Karpas-422 (cell line): ENCODE results near the gene ADAM10. TPM values are rescaled to one million over a fixed set of nuclear protein-coding genes. Genes with fewer than 3 reads are reported as not detected.

Experiments
- DNase-seq: peaks from one replicate; pipeline ENCODE4 v3.0.0-alpha.2; 2015
- H2AFZ ChIP-seq: fragments of 200-600 bp; sonication (generic); 2 replicates; pipeline ENCODE4 v1.6.1; 2014; ENCODE audit warnings: antibody characterized with exemption, low read length, mixed read lengths
- H3K27ac ChIP-seq: fragments of 200-600 bp; sonication (generic); 2 replicates; pipeline ENCODE4 v1.5.1; 2014; ENCODE audit warnings: mild to moderate bottlenecking, low read length, moderate library complexity
- H3K27me3 ChIP-seq: fragments of 200-600 bp; sonication (generic); 2 replicates; pipeline ENCODE4 v1.6.1; 2014; ENCODE audit warnings: low read length, mixed read lengths
- H3K36me3 ChIP-seq: fragments of 200-600 bp; sonication (generic); 2 replicates; pipeline ENCODE4 v1.6.1; 2014; ENCODE audit warnings: low read length, mixed read lengths; ENCODE audit not compliant: insufficient read depth
- H3K4me1 ChIP-seq: fragments of 200-600 bp; sonication (generic); 2 replicates; pipeline ENCODE4 v1.6.1; 2014; ENCODE audit warnings: mild to moderate bottlenecking, low read length, mixed read lengths
- H3K4me2 ChIP-seq: fragments of 200-600 bp; sonication (generic); 2 replicates; pipeline ENCODE4 v1.6.1; 2014; ENCODE audit warnings: low read length, low read depth, mild to moderate bottlenecking; ENCODE audit not compliant: poor library complexity, severe bottlenecking
- H3K4me3 ChIP-seq: fragments of 200-600 bp; sonication (generic); 2 replicates; pipeline ENCODE4 v1.5.1; 2014; ENCODE audit warnings: mild to moderate bottlenecking, antibody characterized with exemption, low read length, mixed read lengths
- H3K79me2 ChIP-seq: fragments of 200-600 bp; sonication (generic); 2 replicates; pipeline ENCODE4 v1.6.1; 2014; ENCODE audit warnings: mild to moderate bottlenecking, low read length, mixed read lengths
- H3K9ac ChIP-seq: fragments of 200-600 bp; sonication (generic); 2 replicates; pipeline ENCODE4 v1.6.0; 2014; ENCODE audit warnings: low read length
- H3K9me2 ChIP-seq: fragments of 200-600 bp; sonication (generic), shearing (Covaris generic); replicated peaks from 2 replicates; pipeline ENCODE4 v1.6.0; 2014; ENCODE audit warnings: mild to moderate bottlenecking, low read length, moderate library complexity; ENCODE audit not compliant: insufficient read depth
- H3K9me3 ChIP-seq: fragments of 300-700, 200-600 bp; sonication (generic); 2 replicates; pipeline ENCODE4 v1.6.1; 2014; ENCODE audit warnings: low read length, mixed read lengths
- H4K20me1 ChIP-seq: fragments of 200-600 bp; sonication (generic); 2 replicates; pipeline ENCODE4 v1.6.1; 2014; ENCODE audit warnings: mild to moderate bottlenecking, antibody characterized with exemption, low read length, low read depth; ENCODE audit not compliant: insufficient read depth
- total RNA-seq: library from RNA; depleted of rRNA; stranded (reverse); fragments of >200 nt; shearing (Covaris generic); gene quantifications from 2 replicates; pipeline ENCODE4 v1.2.3, GENCODE V29; 2014; ENCODE audit warnings: low replicate concordance

Gene ADAM10
- total RNA-seq, 1 experiment from 2014 or later, result 122 TPM

- DNase-seq, result peak; percentile 71
- H3K4me2 ChIP-seq, result peak overlapping the region; percentile 36
These were observed 58.8 kb downstream of the ADAM10 start for GRCh38 chr15:58690703-58691102.

GRCh38 chr15:58689646-58690045 is 59.9 kb downstream of the ADAM10 start:
- H3K4me3 ChIP-seq, result no peak overlapping the region
- H3K4me1 ChIP-seq, result peaks cover 27% of the 10 kb centered on the region
- no peak overlapping the region for H2AFZ ChIP-seq
- H3K9me3 ChIP-seq, result no peaks in the 10 kb centered on the region
- no peaks in the 10 kb centered on the region; the same call in 1 of the 2 replicates for H4K20me1 ChIP-seq
- peaks cover 95% of the 10 kb centered on the region for H3K79me2 ChIP-seq
- no peak overlapping the region for H3K27ac ChIP-seq
- no peak overlapping the region for H3K9ac ChIP-seq
- H3K36me3 ChIP-seq, result no peaks in the 10 kb centered on the region
- DNase-seq, result no peak
- no peaks in the 10 kb centered on the region for H3K27me3 ChIP-seq
- H3K9me2 ChIP-seq, result no peaks in the 10 kb centered on the region
- H3K4me2 ChIP-seq, result no peak overlapping the region

More at GRCh38 chr15:58690703-58691102, 58.8 kb downstream of the ADAM10 start:
- H3K27ac ChIP-seq, result peak overlapping the region; percentile 29; the same call in 1 of the 2 replicates
- no peak overlapping the region for H2AFZ ChIP-seq
- peaks cover 99% of the 10 kb centered on the region for H3K79me2 ChIP-seq
- no peak overlapping the region; the same call in 1 of the 2 replicates for H3K9ac ChIP-seq
- H3K36me3 ChIP-seq, result no peaks in the 10 kb centered on the region
- no peak overlapping the region for H3K4me3 ChIP-seq
- H4K20me1 ChIP-seq, result no peaks in the 10 kb centered on the region; the same call in 1 of the 2 replicates
- peaks cover 27% of the 10 kb centered on the region for H3K4me1 ChIP-seq
- H3K27me3 ChIP-seq, result no peaks in the 10 kb centered on the region
- no peaks in the 10 kb centered on the region for H3K9me2 ChIP-seq
- H3K9me3 ChIP-seq, result no peaks in the 10 kb centered on the region

GRCh38 chr15:58686286-58686685 is 63.2 kb downstream of the ADAM10 start:
- Histone ChIP-seq H3K79me2 (peaks cover 95% of the 10 kb centered on the region), H4K20me1 (no peaks in the 10 kb centered on the region; the same call in 1 of the 2 replicates), H3K27ac (no peak overlapping the region), H3K4me1 (peaks cover 24% of the 10 kb centered on the region), H2AFZ (no peak overlapping the region), H3K4me2 (no peak overlapping the region), H3K27me3 (no peaks in the 10 kb centered on the region), H3K4me3 (no peak overlapping the region), H3K36me3 (no peaks in the 10 kb centered on the region), H3K9me3 (no peaks in the 10 kb centered on the region), H3K9ac (no peak overlapping the region), H3K9me2 (no peaks in the 10 kb centered on the region)
- DNase-seq, result no peak

- no peaks in the 10 kb centered on the region for H3K36me3 ChIP-seq
- peaks cover 95% of the 10 kb centered on the region for H3K79me2 ChIP-seq
- H3K27me3 ChIP-seq, result no peaks in the 10 kb centered on the region
- no peaks in the 10 kb centered on the region for H4K20me1 ChIP-seq
- H3K27ac ChIP-seq, result no peak overlapping the region
- no peak overlapping the region for H3K9ac ChIP-seq
- H3K9me2 ChIP-seq, result no peaks in the 10 kb centered on the region
- no peaks in the 10 kb centered on the region for H3K9me3 ChIP-seq
- H3K4me1 ChIP-seq, result peaks cover 8% of the 10 kb centered on the region; the same call in 1 of the 2 replicates
- H2AFZ ChIP-seq, result no peak overlapping the region
- DNase-seq, result no peak
- H3K4me2 ChIP-seq, result no peak overlapping the region
- no peak overlapping the region for H3K4me3 ChIP-seq
These were observed 64.8 kb downstream of the ADAM10 start for GRCh38 chr15:58684751-58685150.

- no peak overlapping the region for H3K4me2 ChIP-seq
- H3K27me3 ChIP-seq, result no peaks in the 10 kb centered on the region
- no peaks in the 10 kb centered on the region for H4K20me1 ChIP-seq
- peaks cover 7% of the 10 kb centered on the region; the same call in 1 of the 2 replicates for H3K4me1 ChIP-seq
- no peak overlapping the region for H3K27ac ChIP-seq
- peaks cover 94% of the 10 kb centered on the region for H3K79me2 ChIP-seq
- no peak overlapping the region for H3K9ac ChIP-seq
- no peak overlapping the region for H2AFZ ChIP-seq
- no peaks in the 10 kb centered on the region for H3K9me3 ChIP-seq
- no peaks in the 10 kb centered on the region for H3K9me2 ChIP-seq
- no peak for DNase-seq
- H3K4me3 ChIP-seq, result no peak overlapping the region
- no peaks in the 10 kb centered on the region for H3K36me3 ChIP-seq
These were observed 65.3 kb downstream of the ADAM10 start for GRCh38 chr15:58684036-58684710.

GRCh38 chr15:58682234-58682633 is 67.3 kb downstream of the ADAM10 start:
- peaks cover 92% of the 10 kb centered on the region for H3K79me2 ChIP-seq
- no peaks in the 10 kb centered on the region for H3K27me3 ChIP-seq
- peaks cover 10% of the 10 kb centered on the region; the same call in 1 of the 2 replicates for H3K4me1 ChIP-seq
- H3K36me3 ChIP-seq, result no peaks in the 10 kb centered on the region
- no peak for DNase-seq
- no peak overlapping the region for H3K4me2 ChIP-seq
- no peaks in the 10 kb centered on the region for H3K9me3 ChIP-seq
- H3K4me3 ChIP-seq, result no peak overlapping the region
- H4K20me1 ChIP-seq, result no peaks in the 10 kb centered on the region
- H2AFZ ChIP-seq, result no peak overlapping the region
- no peak overlapping the region for H3K27ac ChIP-seq
- no peak overlapping the region for H3K9ac ChIP-seq
- no peaks in the 10 kb centered on the region for H3K9me2 ChIP-seq

GRCh38 chr15:58678683-58679082 is 70.8 kb downstream of the ADAM10 start:
- Histone ChIP-seq H4K20me1 (no peaks in the 10 kb centered on the region), H2AFZ (no peak overlapping the region), H3K9ac (no peak overlapping the region), H3K27ac (no peak overlapping the region), H3K4me1 (peaks cover 8% of the 10 kb centered on the region; the same call in 1 of the 2 replicates), H3K27me3 (no peaks in the 10 kb centered on the region), H3K9me2 (no peaks in the 10 kb centered on the region), H3K4me3 (no peak overlapping the region), H3K36me3 (no peaks in the 10 kb centered on the region; the same call in 1 of the 2 replicates), H3K4me2 (no peak overlapping the region), H3K9me3 (no peaks in the 10 kb centered on the region), H3K79me2 (peaks cover 85% of the 10 kb centered on the region)
- DNase-seq, result no peak

- no peaks in the 10 kb centered on the region for H4K20me1 ChIP-seq
- no peaks in the 10 kb centered on the region for H3K9me2 ChIP-seq
- H3K79me2 ChIP-seq, result peaks cover 77% of the 10 kb centered on the region
- peaks cover 5% of the 10 kb centered on the region; the same call in 1 of the 2 replicates for H3K4me1 ChIP-seq
- no peaks in the 10 kb centered on the region; the same call in 1 of the 2 replicates for H3K36me3 ChIP-seq
- H2AFZ ChIP-seq, result no peak overlapping the region
- H3K9ac ChIP-seq, result no peak overlapping the region
- no peak overlapping the region for H3K27ac ChIP-seq
- H3K9me3 ChIP-seq, result no peaks in the 10 kb centered on the region
- H3K4me3 ChIP-seq, result no peak overlapping the region
- H3K4me2 ChIP-seq, result no peak overlapping the region
- no peaks in the 10 kb centered on the region for H3K27me3 ChIP-seq
- no peak for DNase-seq
These were observed 72.1 kb downstream of the ADAM10 start for GRCh38 chr15:58677426-58677825.
